Measurements from ENCODE around the gene DENND1C. TPM values are rescaled to one million over a fixed set of nuclear protein-coding genes. Genes with fewer than 3 reads are reported as not detected.

The DENND1C gene
- total RNA-seq, 2 experiments from 2014 or later: 111 to 118 TPM

- H3K9me3 ChIP-seq (ENCODE audit: control insufficient read depth in 1 of 2, insufficient read depth in 1 of 2, low read length in 2 of 2): peaks cover 0 to 11% of the 10 kb centered on the region in 2 experiments
- CTCF ChIA-PET: no interaction called here
- H3K27ac Mint-ChIP-seq: no peak overlapping the region
- no peaks in the 10 kb centered on the region for H3K27me3 ChIP-seq (ENCODE audit: control insufficient read depth in 1 of 2, insufficient read depth in 2 of 2, low read length in 2 of 2)
- H3K36me3 Mint-ChIP-seq (ENCODE audit: low read depth): peaks cover 43% of the 10 kb centered on the region
- POLR2A ChIA-PET: interaction anchor here (0.6 kb wide), 1 partner anchor 112 kb away, joined by 3 read pairs; the partner anchor contains the start of gene CLPP
- peaks cover 14% of the 10 kb centered on the region for H3K4me1 ChIP-seq (ENCODE audit: insufficient read depth, low read length)
- intact Hi-C loops (cut with DNase I, micrococcal nuclease): no loop called here
- no peaks in the 10 kb centered on the region for H3K27me3 Mint-ChIP-seq
- DNase-seq: no peak
- TF ChIP-seq, protein P1, sequence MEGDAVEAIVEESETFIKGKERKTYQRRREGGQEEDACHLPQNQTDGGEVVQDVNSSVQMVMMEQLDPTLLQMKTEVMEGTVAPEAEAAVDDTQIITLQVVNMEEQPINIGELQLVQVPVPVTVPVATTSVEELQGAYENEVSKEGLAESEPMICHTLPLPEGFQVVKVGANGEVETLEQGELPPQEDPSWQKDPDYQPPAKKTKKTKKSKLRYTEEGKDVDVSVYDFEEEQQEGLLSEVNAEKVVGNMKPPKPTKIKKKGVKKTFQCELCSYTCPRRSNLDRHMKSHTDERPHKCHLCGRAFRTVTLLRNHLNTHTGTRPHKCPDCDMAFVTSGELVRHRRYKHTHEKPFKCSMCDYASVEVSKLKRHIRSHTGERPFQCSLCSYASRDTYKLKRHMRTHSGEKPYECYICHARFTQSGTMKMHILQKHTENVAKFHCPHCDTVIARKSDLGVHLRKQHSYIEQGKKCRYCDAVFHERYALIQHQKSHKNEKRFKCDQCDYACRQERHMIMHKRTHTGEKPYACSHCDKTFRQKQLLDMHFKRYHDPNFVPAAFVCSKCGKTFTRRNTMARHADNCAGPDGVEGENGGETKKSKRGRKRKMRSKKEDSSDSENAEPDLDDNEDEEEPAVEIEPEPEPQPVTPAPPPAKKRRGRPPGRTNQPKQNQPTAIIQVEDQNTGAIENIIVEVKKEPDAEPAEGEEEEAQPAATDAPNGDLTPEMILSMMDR (IDR thresholded peaks at IDR 0.05): no peak
- peaks cover 68% of the 10 kb centered on the region for H3K36me3 ChIP-seq (ENCODE audit: insufficient read depth, low read length)
- no peak overlapping the region for H3K27ac ChIP-seq (ENCODE audit: low read depth in 1 of 2, low read length in 2 of 2)
- no peak overlapping the region for H3K4me3 Mint-ChIP-seq
- no peaks in the 10 kb centered on the region for H3K9me3 Mint-ChIP-seq
- peaks cover 5% of the 10 kb centered on the region for H3K4me1 Mint-ChIP-seq (ENCODE audit: low read depth)
- no peak for ATAC-seq (ENCODE audit: poor library complexity)
- H3K4me3 ChIP-seq (ENCODE audit: low read length): no peak overlapping the region
Observed at GRCh38 chr19:6473647-6474046, 7.9 kb downstream of the DENND1C start.

DNA sequence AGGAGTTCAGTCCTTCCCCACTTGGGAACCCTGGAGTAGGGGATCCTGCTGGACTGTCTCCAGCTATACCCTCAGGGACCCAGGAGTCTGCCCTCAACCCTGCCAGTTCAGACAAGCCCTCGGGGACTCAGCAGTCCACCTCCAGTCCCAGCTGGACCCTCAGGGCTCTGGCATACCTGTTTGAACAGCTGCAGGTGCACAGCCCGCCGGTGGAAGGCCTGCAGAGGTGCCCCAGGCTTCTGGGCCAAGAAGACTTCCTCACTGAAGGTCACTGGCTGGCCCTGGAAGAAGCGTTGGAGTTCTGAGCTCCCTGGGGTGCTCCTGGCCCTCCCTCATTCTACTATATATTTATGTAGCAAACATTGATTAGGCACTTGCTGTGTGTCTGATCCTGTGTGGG lies 8.9 kb downstream of the DENND1C start:
- H3K27ac Mint-ChIP-seq: no peak overlapping the region
- Histone ChIP-seq H3K4me1 (ENCODE audit: insufficient read depth, low read length) (peaks cover 11% of the 10 kb centered on the region), H3K27ac (ENCODE audit: low read depth in 1 of 2, low read length in 2 of 2) (no peak overlapping the region), H3K27me3 (ENCODE audit: control insufficient read depth in 1 of 2, insufficient read depth in 2 of 2, low read length in 2 of 2) (no peaks in the 10 kb centered on the region), H3K36me3 (ENCODE audit: insufficient read depth, low read length) (peaks cover 68% of the 10 kb centered on the region), H3K4me3 (ENCODE audit: low read length) (no peak overlapping the region), H3K9me3 (ENCODE audit: control insufficient read depth in 1 of 2, insufficient read depth in 1 of 2, low read length in 2 of 2) (peaks cover 0 to 11% of the 10 kb centered on the region in 2 experiments)
- ChIA-PET CTCF (no interaction called here), POLR2A (interaction anchor here (2.1 kb wide), 1 partner anchor 9 kb away, joined by 10 read pairs; the partner anchor contains the start of gene DENND1C)
- DNase-seq: peak in 1 of 14 experiments; percentile 12
- ATAC-seq (ENCODE audit: poor library complexity): no peak
- H3K4me3 Mint-ChIP-seq: no peak overlapping the region
- no peaks in the 10 kb centered on the region for H3K27me3 Mint-ChIP-seq
- peaks cover 52% of the 10 kb centered on the region for H3K36me3 Mint-ChIP-seq (ENCODE audit: low read depth)
- intact Hi-C loops (cut with DNase I, micrococcal nuclease): no loop called here
- H3K4me1 Mint-ChIP-seq (ENCODE audit: low read depth): peaks cover 5% of the 10 kb centered on the region
- no peaks in the 10 kb centered on the region for H3K9me3 Mint-ChIP-seq
- TF ChIP-seq, protein P1 (IDR thresholded peaks at IDR 0.05): no peak

DNA sequence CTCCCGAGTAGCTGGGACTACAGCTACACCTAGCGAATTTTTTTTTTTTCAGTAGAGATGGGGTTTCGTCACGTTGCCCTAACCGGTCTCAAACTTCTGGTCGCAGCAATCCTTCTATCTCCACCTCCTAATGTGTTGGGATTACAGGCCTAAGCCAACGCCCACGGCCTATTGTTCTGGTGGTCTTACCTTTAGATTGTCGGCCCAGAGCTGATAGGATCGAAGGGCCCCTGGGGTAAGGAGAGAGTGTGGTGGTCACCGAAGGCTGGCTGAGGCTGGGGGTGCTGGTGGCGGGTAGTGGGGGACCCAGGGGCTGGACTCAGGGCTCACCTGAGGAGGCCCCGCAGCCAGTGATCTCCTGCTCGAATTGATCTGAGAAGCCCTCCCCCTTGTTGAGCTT lies 10.5 kb downstream of the DENND1C start:
- no peak overlapping the region for H3K27ac ChIP-seq (ENCODE audit: low read depth in 1 of 2, low read length in 2 of 2)
- no peaks in the 10 kb centered on the region for H3K9me3 Mint-ChIP-seq
- peaks cover 62% of the 10 kb centered on the region for H3K36me3 ChIP-seq (ENCODE audit: insufficient read depth, low read length)
- peaks cover 1% of the 10 kb centered on the region for H3K4me1 ChIP-seq (ENCODE audit: insufficient read depth, low read length)
- ChIA-PET POLR2A (interaction anchor here (2.1 kb wide), 1 partner anchor 10 kb away, joined by 10 read pairs; the partner anchor contains the start of gene DENND1C), CTCF (no interaction called here)
- no peak overlapping the region for H3K4me3 Mint-ChIP-seq
- intact Hi-C loops (cut with DNase I, micrococcal nuclease): no loop called here
- peaks cover 2% of the 10 kb centered on the region for H3K4me1 Mint-ChIP-seq (ENCODE audit: low read depth)
- H3K27ac Mint-ChIP-seq: no peak overlapping the region
- H3K27me3 Mint-ChIP-seq: no peaks in the 10 kb centered on the region
- no peaks in the 10 kb centered on the region for H3K27me3 ChIP-seq (ENCODE audit: control insufficient read depth in 1 of 2, insufficient read depth in 2 of 2, low read length in 2 of 2)
- TF ChIP-seq, protein P1 (IDR thresholded peaks at IDR 0.05): no peak
- ATAC-seq (ENCODE audit: poor library complexity) (no peak), DNase-seq (no peak)
- H3K36me3 Mint-ChIP-seq (ENCODE audit: low read depth): peaks cover 56% of the 10 kb centered on the region
- no peak overlapping the region for H3K4me3 ChIP-seq (ENCODE audit: low read length)
- peaks cover 0 to under 1% of the 10 kb centered on the region in 2 experiments for H3K9me3 ChIP-seq (ENCODE audit: control insufficient read depth in 1 of 2, insufficient read depth in 1 of 2, low read length in 2 of 2)

All from CD4-positive, alpha-beta T cell (primary cell).